OCI-LY7 (cell line): ENCODE results near the gene GREM1. TPM values are rescaled to one million over a fixed set of nuclear protein-coding genes. Genes with fewer than 3 reads are reported as not detected.

Experiments used
- BruUV-seq: library from RNA; stranded (reverse); fragments of 400-500 nt; replicated peaks from 2 replicates; lab custom pipeline; 2021; lab: Mats Ljungman, UMichigan
- CTCF ChIA-PET: fragments of 300-600 bp; sonication (Branson Sonifier 250); formaldehyde crosslinking; loops from one replicate; lab custom pipeline; 2022; ENCODE audit warnings: antibody characterized with exemption; ENCODE audit not compliant: unreplicated experiment; lab: Charles Lee
- POLR2A ChIA-PET: fragments of 300-600 bp; sonication (Branson Sonifier 250); formaldehyde crosslinking; loops from one replicate; lab custom pipeline; 2022; ENCODE audit warnings: antibody characterized with exemption; lab: Charles Lee
- DNase-seq: peaks from one replicate; pipeline ENCODE4 v3.0.0-alpha.2; 2015; ENCODE audit warnings: low spot score
- H2AFZ ChIP-seq: fragments of 200-600 bp; sonication (generic), shearing (Covaris generic); 2 replicates; pipeline ENCODE4 v1.6.1; 2014; ENCODE audit warnings: mild to moderate bottlenecking, antibody characterized with exemption, low read length, moderate library complexity
- H3K27ac ChIP-seq: fragments of 200-600 bp; sonication (generic); 2 replicates; pipeline ENCODE4 v1.5.1; 2014; ENCODE audit warnings: mixed run types, low read depth, mild to moderate bottlenecking, moderate library complexity, low read length, inconsistent platforms; ENCODE audit not compliant: poor library complexity, severe bottlenecking
- H3K36me3 ChIP-seq: fragments of 200-600 bp; sonication (generic); 2 replicates; pipeline ENCODE4 v1.6.1; 2014; ENCODE audit warnings: mild to moderate bottlenecking, antibody characterized with exemption, low read length, moderate library complexity, mixed read lengths; ENCODE audit not compliant: insufficient read depth
- H3K4me1 ChIP-seq: fragments of 200-600 bp; sonication (generic); 2 replicates; pipeline ENCODE4 v1.5.1; 2014; ENCODE audit warnings: mild to moderate bottlenecking, low read length; ENCODE audit not compliant: insufficient read depth, poor library complexity, severe bottlenecking
- H3K4me2 ChIP-seq: fragments of 200-600 bp; sonication (generic); 2 replicates; pipeline ENCODE4 v1.6.1; 2014; ENCODE audit warnings: mild to moderate bottlenecking, low read length
- H3K4me3 ChIP-seq: fragments of 200-600 bp; sonication (generic); 2 replicates; pipeline ENCODE4 v1.5.1; 2014; ENCODE audit warnings: mild to moderate bottlenecking, low read depth, low read length; ENCODE audit not compliant: poor library complexity, severe bottlenecking
- H3K79me2 ChIP-seq: fragments of 200-600 bp; sonication (generic); 2 replicates; pipeline ENCODE4 v1.6.1; 2016; ENCODE audit warnings: low read depth, mild to moderate bottlenecking, low read length, moderate library complexity, mixed read lengths; ENCODE audit not compliant: insufficient read depth
- H3K9me2 ChIP-seq: fragments of 200-600 bp; sonication (generic); 2 replicates; pipeline ENCODE4 v1.6.1; 2016; ENCODE audit warnings: mild to moderate bottlenecking, low read length, mixed read lengths; ENCODE audit not compliant: insufficient read depth
- H3K9me3 ChIP-seq: fragments of 200-600 bp; sonication (generic); 2 replicates; pipeline ENCODE4 v1.6.1; 2014; ENCODE audit warnings: mild to moderate bottlenecking, mixed run types, low read length, mixed read lengths
- H4K20me1 ChIP-seq: fragments of 200-600 bp; sonication (generic); 2 replicates; pipeline ENCODE4 v1.6.1; 2014; ENCODE audit warnings: mild to moderate bottlenecking, antibody characterized with exemption, low read length, moderate library complexity, mixed read lengths; ENCODE audit not compliant: insufficient read depth
- EZH2phosphoT487 ChIP-seq: fragments of 200-600 bp; sonication (generic); IDR thresholded peaks from 2 replicates; pipeline ENCODE4 v1.6.1; 2018; ENCODE audit warnings: low read depth, borderline replicate concordance, mild to moderate bottlenecking, mixed run types, antibody characterized with exemption, low read length, moderate library complexity, mixed read lengths
- intact Hi-C: fragments of 100-400 bp; cut with micrococcal nuclease; formaldehyde crosslinking; loops from one replicate; pipeline ENCODE4 v1.10.0; 2022; ENCODE audit not compliant: unreplicated experiment
- total RNA-seq, 2 experiments: library from RNA; depleted of rRNA in 1 of 2; stranded (reverse); fragments of >200 nt in 1 of 2; shearing (Covaris generic) in 1 of 2; gene quantifications; 2 replicates each; pipeline ENCODE4 v1.2.3, GENCODE V29; 2014 to 2022
- TF ChIP-seq, protein P1 (sequence below): fragments of 200-600 bp; sonication (generic); conservative IDR thresholded peaks from 2 replicates; pipeline ENCODE4 v1.5.1; 2014; ENCODE audit warnings: mild to moderate bottlenecking, antibody characterized with exemption, low read length, moderate library complexity, mixed read lengths

The GREM1 gene
- total RNA-seq, 2 experiments from 2014 or later, result not detected

DNA sequence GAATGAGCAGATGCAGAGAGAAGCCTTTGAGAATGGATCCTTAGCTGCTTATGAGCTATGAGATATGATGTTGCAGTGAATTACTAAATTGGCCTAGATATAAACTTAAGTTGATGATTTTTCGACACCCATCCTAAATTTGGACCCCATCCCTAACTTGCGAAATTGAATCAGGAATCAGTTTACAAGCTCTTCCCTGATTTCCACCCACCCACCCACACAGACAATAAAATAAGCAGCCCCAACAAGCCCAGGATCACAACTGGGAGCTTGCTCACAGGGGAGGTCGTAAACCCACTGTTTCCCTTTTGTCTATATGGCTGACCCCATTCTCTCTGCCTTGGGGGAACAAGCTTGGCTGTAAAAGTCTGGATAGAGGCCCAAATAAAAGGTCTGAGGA, 57.3 kb downstream of the GREM1 start:
- Histone ChIP-seq H3K36me3 (no peaks in the 10 kb centered on the region), H3K9me2 (no peaks in the 10 kb centered on the region), H3K27ac (no peak overlapping the region), H3K4me1 (no peaks in the 10 kb centered on the region), H3K9me3 (0 out of 2 replicates have a peak, but pooled peaks cover 4% of the 10 kb centered on the region), H3K79me2 (no peaks in the 10 kb centered on the region), H2AFZ (no peak overlapping the region), H3K4me3 (no peak overlapping the region), H3K4me2 (no peak overlapping the region), H4K20me1 (no peaks in the 10 kb centered on the region)
- BruUV-seq, result no TSS peak
- POLR2A ChIA-PET, result interaction anchor here (0.6 kb wide), 1 partner anchor 39 kb away, joined by 4 read pairs; no protein-coding TSS in a partner anchor
- no peak for DNase-seq
- CTCF ChIA-PET, result no interaction called here
- intact Hi-C loops, result no loop called here
- TF ChIP-seq EZH2phosphoT487, result no peak
- TF ChIP-seq, protein P1, sequence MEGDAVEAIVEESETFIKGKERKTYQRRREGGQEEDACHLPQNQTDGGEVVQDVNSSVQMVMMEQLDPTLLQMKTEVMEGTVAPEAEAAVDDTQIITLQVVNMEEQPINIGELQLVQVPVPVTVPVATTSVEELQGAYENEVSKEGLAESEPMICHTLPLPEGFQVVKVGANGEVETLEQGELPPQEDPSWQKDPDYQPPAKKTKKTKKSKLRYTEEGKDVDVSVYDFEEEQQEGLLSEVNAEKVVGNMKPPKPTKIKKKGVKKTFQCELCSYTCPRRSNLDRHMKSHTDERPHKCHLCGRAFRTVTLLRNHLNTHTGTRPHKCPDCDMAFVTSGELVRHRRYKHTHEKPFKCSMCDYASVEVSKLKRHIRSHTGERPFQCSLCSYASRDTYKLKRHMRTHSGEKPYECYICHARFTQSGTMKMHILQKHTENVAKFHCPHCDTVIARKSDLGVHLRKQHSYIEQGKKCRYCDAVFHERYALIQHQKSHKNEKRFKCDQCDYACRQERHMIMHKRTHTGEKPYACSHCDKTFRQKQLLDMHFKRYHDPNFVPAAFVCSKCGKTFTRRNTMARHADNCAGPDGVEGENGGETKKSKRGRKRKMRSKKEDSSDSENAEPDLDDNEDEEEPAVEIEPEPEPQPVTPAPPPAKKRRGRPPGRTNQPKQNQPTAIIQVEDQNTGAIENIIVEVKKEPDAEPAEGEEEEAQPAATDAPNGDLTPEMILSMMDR, result no peak

- ChIA-PET CTCF (no interaction called here), POLR2A (no interaction called here)
Measured at GRCh38 chr15:32778391-32779176, 60.8 kb downstream of the GREM1 start.

More at GRCh38 chr15:32778391-32779176, 60.8 kb downstream of the GREM1 start:
- Histone ChIP-seq H2AFZ (no peak overlapping the region), H4K20me1 (no peaks in the 10 kb centered on the region), H3K79me2 (no peaks in the 10 kb centered on the region), H3K9me2 (no peaks in the 10 kb centered on the region), H3K27ac (no peak overlapping the region), H3K4me3 (no peak overlapping the region), H3K9me3 (0 out of 2 replicates have a peak, but pooled peaks cover 4% of the 10 kb centered on the region), H3K4me1 (no peaks in the 10 kb centered on the region), H3K36me3 (no peaks in the 10 kb centered on the region), H3K4me2 (no peak overlapping the region)
- BruUV-seq, result no TSS peak
- DNase-seq, result no peak
- intact Hi-C loops, result no loop called here
- TF ChIP-seq, protein P1, result no peak
- TF ChIP-seq EZH2phosphoT487, result no peak
